HepG2 (cell line): ENCODE results near the gene SAMD4A. TPM values are rescaled to one million over a fixed set of nuclear protein-coding genes. Genes with fewer than 3 reads are reported as not detected.

Source experiments
- ATAC-seq: fragments of 200-7000 bp; cut with Tn5 transposase; 3 replicates; pipeline ENCODE4 v1.9.1; 2020; ENCODE audit warnings: mild to moderate bottlenecking, moderate library complexity
- BruUV-seq: library from RNA; stranded (reverse); fragments of 400-500 nt; replicated peaks from 2 replicates; lab custom pipeline; 2021; lab: Mats Ljungman, UMichigan
- CTCF ChIA-PET: fragments of 300-600 bp; formaldehyde crosslinking; extraction: SDS; loops from one replicate; lab custom pipeline; 2021; ENCODE audit warnings: low total read pairs, inconsistent platforms, low intra/inter-chr PET ratio; lab: Yijun Ruan, JAX
- POLR2A ChIA-PET: fragments of 350-600 bp; sonication (Branson Sonifier 250); formaldehyde crosslinking; loops from one replicate; lab custom pipeline; 2020; ENCODE audit warnings: antibody characterized with exemption, inconsistent platforms; lab: Yijun Ruan, JAX
- DNase-seq: peaks from one replicate; pipeline ENCODE4 v3.0.0-alpha.2; 2015; ENCODE audit warnings: low spot score
- FAIRE-seq: peaks from 3 replicates; lab custom pipeline; 2011; peaks lifted over from hg19 to GRCh38; lab: Jason Lieb, UNC
- H2AFZ ChIP-seq: one replicate; pipeline ENCODE4 v1.6.1; 2011; ENCODE audit warnings: low read length, inconsistent platforms
- H3K27ac ChIP-seq: fragments of 300-600 bp; 3 replicates; pipeline ENCODE4 v1.8.0; 2011; ENCODE audit warnings: mixed run types, mild to moderate bottlenecking, mixed read lengths, low read length, inconsistent platforms; ENCODE audit not compliant: insufficient read depth; ENCODE audit errors: extremely low read length
- H3K27me3 ChIP-seq, 2 experiments: fragments of 200-600 bp in 1 of 2; 2 replicates in 1 of 2; 3 replicates in 1 of 2; pipeline versions ENCODE4 v1.6.0 to v1.8.0; 2011; ENCODE audit warnings: low read length in 2 of 2, mild to moderate bottlenecking in 2 of 2, moderate library complexity in 2 of 2, inconsistent platforms in 1 of 2; ENCODE audit not compliant: insufficient read depth in 2 of 2, control insufficient read depth in 1 of 2
- H3K36me3 ChIP-seq, 2 experiments: fragments of 200-600 bp in 1 of 2; replicated peaks in 1 of 2; 2 replicates in 1 of 2; 3 replicates in 1 of 2; pipeline versions ENCODE4 v1.5.1 to v1.8.0; 2011; ENCODE audit warnings: low read length in 2 of 2, inconsistent platforms in 1 of 2; ENCODE audit not compliant: insufficient read depth in 2 of 2, control insufficient read depth in 1 of 2
- H3K4me1 ChIP-seq: 2 replicates; pipeline ENCODE4 v1.5.1; 2012; ENCODE audit warnings: low read length, inconsistent platforms; ENCODE audit not compliant: insufficient read depth
- H3K4me2 ChIP-seq: 2 replicates; pipeline ENCODE4 v1.6.0; 2011; ENCODE audit warnings: low read depth, low read length, inconsistent platforms
- H3K4me3 ChIP-seq, 3 experiments: fragments of 200-600 bp in 1 of 3; sonication (generic), shearing (Covaris generic) in 1 of 3; replicated peaks in 1 of 3; 2 replicates each; pipeline ENCODE4 v1.5.1; 2011 to 2016; ENCODE audit warnings: low read length in 3 of 3, inconsistent platforms in 2 of 3, low read depth in 2 of 3, mild to moderate bottlenecking in 2 of 3, control low read depth in 1 of 3, mixed read lengths in 1 of 3; ENCODE audit not compliant: insufficient read depth in 1 of 3
- H3K79me2 ChIP-seq: one replicate; pipeline ENCODE4 v1.6.1; 2011; ENCODE audit warnings: low read length, inconsistent platforms; ENCODE audit not compliant: insufficient read depth
- H3K9ac ChIP-seq: 2 replicates; pipeline ENCODE4 v1.6.0; 2011; ENCODE audit warnings: mild to moderate bottlenecking, low read depth, low read length, inconsistent platforms; ENCODE audit not compliant: insufficient read depth
- H3K9me3 ChIP-seq: 2 replicates; pipeline ENCODE4 v1.5.1; 2012; ENCODE audit warnings: mild to moderate bottlenecking, low read length
- H4K20me1 ChIP-seq: 2 replicates; pipeline ENCODE4 v1.6.0; 2011; ENCODE audit warnings: inconsistent platforms, mild to moderate bottlenecking, low read length, moderate library complexity; ENCODE audit not compliant: insufficient read depth
- ESRRA ChIP-seq: sonication (generic); formaldehyde crosslinking; IDR thresholded peaks from 2 replicates; pipeline ENCODE4 v1.5.1; 2020; ENCODE audit warnings: mild to moderate bottlenecking, low read depth, missing genetic modification reagents
- HDAC6 ChIP-seq: fragments of 200-600 bp; sonication (generic); IDR thresholded peaks from 2 replicates; pipeline ENCODE4 v1.7.0; 2017; ENCODE audit warnings: mild to moderate bottlenecking, antibody characterized with exemption, low read length, low read depth
- HNRNPUL1 ChIP-seq: fragments of 200-400 bp; formaldehyde crosslinking; IDR thresholded peaks from 2 replicates; pipeline ENCODE4 v1.6.1; 2017; ENCODE audit warnings: low read depth, mild to moderate bottlenecking, low read length, moderate library complexity
- ISL2 ChIP-seq: sonication (generic); formaldehyde crosslinking; IDR thresholded peaks from 2 replicates; pipeline ENCODE4 v1.5.0; 2020; ENCODE audit warnings: missing genetic modification reagents
- MIER2 ChIP-seq: IDR thresholded peaks from 2 replicates; pipeline ENCODE4 v1.6.1; 2016; ENCODE audit warnings: missing biosample characterization, missing genetic modification reagents
- NPAS2 ChIP-seq: sonication (generic); formaldehyde crosslinking; IDR thresholded peaks from 2 replicates; pipeline ENCODE4 v1.8.0; 2022; ENCODE audit warnings: mild to moderate bottlenecking, missing genetic modification reagents, borderline replicate concordance
- PCBP1 ChIP-seq: fragments of 200-400 bp; formaldehyde crosslinking; IDR thresholded peaks from 2 replicates; pipeline ENCODE4 v1.6.1; 2017; ENCODE audit warnings: mild to moderate bottlenecking, low read depth, low read length, borderline replicate concordance
- RBAK ChIP-seq: sonication (generic); formaldehyde crosslinking; IDR thresholded peaks from 2 replicates; pipeline ENCODE4 v1.5.1; 2020; ENCODE audit warnings: mild to moderate bottlenecking, missing genetic modification reagents
- RBFOX2 ChIP-seq: fragments of 200-400 bp; formaldehyde crosslinking; IDR thresholded peaks from 2 replicates; pipeline ENCODE4 v1.6.1; 2017; ENCODE audit warnings: low read depth, mild to moderate bottlenecking, low read length
- SMAD1 ChIP-seq: sonication (generic); formaldehyde crosslinking; IDR thresholded peaks from 2 replicates; pipeline ENCODE4 v1.4.0; 2020; ENCODE audit warnings: missing genetic modification reagents, low read depth, mild to moderate bottlenecking, borderline replicate concordance
- SP1 ChIP-seq, 2 experiments: fragments of 450-650 bp in 1 of 2; sonication (generic) in 1 of 2; formaldehyde crosslinking in 1 of 2; IDR thresholded peaks; 2 replicates each; pipeline versions ENCODE4 v1.4.0 to v1.6.1; 2016 to 2020; ENCODE audit warnings: missing genetic modification reagents in 1 of 2
- TAF15 ChIP-seq: fragments of 200-400 bp; formaldehyde crosslinking; IDR thresholded peaks from one replicate; pipeline ENCODE4 v1.6.1; 2018; ENCODE audit warnings: mild to moderate bottlenecking, low read depth, low read length; ENCODE audit not compliant: poor library complexity, severe bottlenecking
- ZNF713 ChIP-seq: sonication (generic); formaldehyde crosslinking; IDR thresholded peaks from 2 replicates; pipeline ENCODE4 v1.4.0; 2020; ENCODE audit warnings: mild to moderate bottlenecking, missing genetic modification reagents
- WGBS: methylation state at CpG from one replicate; pipeline ENCODE4 v1.1.6; 2017; ENCODE audit warnings: low lambda C conversion rate; 5-methylcytosine and 5-hydroxymethylcytosine counted together
- in situ Hi-C: cut with HindIII; loops from 2 replicates; pipeline ENCODE4 v1.10.0; 2017; ENCODE audit warnings: low pct_unique_long_range_greater_than_20kb; ENCODE audit not compliant: extremely low pct_ligation_motif_present
- intact Hi-C: fragments of 100-400 bp; cut with micrococcal nuclease; formaldehyde crosslinking; loops from one replicate; pipeline ENCODE4 v1.10.0; 2022; ENCODE audit not compliant: unreplicated experiment
- polyA plus RNA-seq, 8 experiments: library from polyadenylated mRNA; depleted of rRNA in 3 of 8; stranded (reverse) in 7 of 8; unstranded in 1 of 8; fragments of >200 nt; fragmentation: Illumina TruSeq in 4 of 8; extraction: Trizol in 4 of 8; gene quantifications; 2 replicates each; pipeline versions ENCODE4 v1.2.1 to v1.2.3, GENCODE V29; 2011 to 2016; ENCODE audit warnings: low read depth in 4 of 8, missing spikeins in 1 of 8, mixed read lengths in 1 of 8; ENCODE audit not compliant: insufficient read depth in 1 of 8
- total RNA-seq, 5 experiments: library from RNA; depleted of rRNA; stranded (reverse); fragments of >200 nt; fragmentation: Illumina TruSeq; extraction: Trizol; gene quantifications; 2 replicates each; pipeline ENCODE4 v1.2.3, GENCODE V29; 2016; ENCODE audit warnings: low read depth in 1 of 5
- TF ChIP-seq, protein P1 (sequence below), 2 experiments: fragments of 450-650 bp in 1 of 2; sonication (generic) in 1 of 2; formaldehyde crosslinking; IDR thresholded peaks; 2 replicates each; pipeline versions ENCODE4 v1.5.0 to v1.8.0; 2020 to 2022; ENCODE audit warnings: mild to moderate bottlenecking in 1 of 2, missing genetic modification reagents in 1 of 2
- TF ChIP-seq, protein P2 (sequence below): sonication (generic); formaldehyde crosslinking; IDR thresholded peaks from 2 replicates; pipeline ENCODE4 v1.4.0; 2020; ENCODE audit warnings: mild to moderate bottlenecking, missing genetic modification reagents

SAMD4A gene
- total and polyA plus RNA-seq, 2 of the 13 experiments (the other 11 are each of a cell fraction or from before 2014, with no cell fraction given): 11.8 to 13.0 TPM

DNA sequence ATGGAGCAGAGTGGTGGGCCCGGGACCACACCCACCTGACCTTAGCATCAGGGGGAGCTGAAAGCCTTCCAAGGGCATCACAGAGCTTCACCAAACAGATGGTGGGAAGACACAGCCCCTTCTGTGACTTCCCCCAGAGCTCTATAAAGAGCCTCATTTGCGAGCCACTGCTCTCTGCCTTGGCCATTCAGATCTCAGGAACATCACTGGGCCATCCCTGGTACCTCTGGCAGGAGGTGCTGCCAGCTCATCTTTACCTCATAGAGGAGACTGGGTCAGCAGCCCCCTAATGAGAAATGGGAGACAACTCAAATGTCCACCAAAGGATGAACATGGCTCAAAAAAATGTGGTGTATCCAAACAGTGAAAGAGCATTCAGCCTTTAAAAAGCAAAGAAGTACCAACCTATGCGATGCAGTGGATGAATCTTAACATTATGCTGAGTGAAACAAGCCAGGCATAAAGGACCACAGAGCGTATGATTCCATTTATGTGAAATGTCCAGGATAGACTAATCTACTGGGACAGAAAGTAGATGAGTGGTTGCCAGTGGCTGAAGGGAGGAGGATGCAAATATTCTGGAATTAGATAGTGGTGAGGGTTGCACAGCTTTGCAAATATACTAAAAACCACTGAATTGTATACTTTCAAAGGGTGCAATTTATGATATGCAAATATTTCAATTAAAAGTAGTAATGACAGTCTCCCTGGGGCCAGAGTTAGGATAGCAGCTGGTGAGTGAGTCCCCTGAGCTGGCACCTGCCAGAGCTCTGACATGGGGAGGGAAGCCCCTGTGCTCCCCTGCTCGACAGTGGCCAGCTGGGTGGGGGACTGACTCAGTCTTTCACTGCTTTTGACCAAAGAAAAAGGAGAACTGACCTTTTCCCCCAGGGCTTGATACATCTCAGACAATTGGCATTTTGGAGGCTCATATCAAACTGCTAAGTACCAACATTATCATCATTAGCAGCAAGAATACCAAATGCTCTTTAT, 219.1 kb downstream of the SAMD4A start:
- Histone ChIP-seq H3K27ac (no peak overlapping the region), H3K4me3 (no peak overlapping the region), H3K4me2 (no peak overlapping the region), H3K27me3 (no peaks in the 10 kb centered on the region), H3K9ac (no peak overlapping the region), H2AFZ (no peak overlapping the region), H3K36me3 (peaks cover 57 to 98% of the 10 kb centered on the region in 2 experiments), H4K20me1 (no peaks in the 10 kb centered on the region), H3K79me2 (no peaks in the 10 kb centered on the region), H3K9me3 (no peaks in the 10 kb centered on the region), H3K4me1 (peaks cover 17% of the 10 kb centered on the region; the same call in 1 of the 2 replicates)
- ATAC-seq (no peak), DNase-seq (no peak), FAIRE-seq (no peak)
- POLR2A ChIA-PET: no interaction called here
- in situ Hi-C loops: no loop called here
- no TSS peak for BruUV-seq
- intact Hi-C loops: no loop called here
- CTCF ChIA-PET: no interaction called here
- WGBS: 100% methylated on average over 3 of the region's 5 CpGs
- no peak for TF ChIP-seq HDAC6
- no peak for TF ChIP-seq NPAS2 (CRISPR knock-in tag)
- no peak for TF ChIP-seq ISL2 (CRISPR knock-in tag)
- TF ChIP-seq SMAD1 (CRISPR knock-in tag): no peak
- TF ChIP-seq, protein P1, sequence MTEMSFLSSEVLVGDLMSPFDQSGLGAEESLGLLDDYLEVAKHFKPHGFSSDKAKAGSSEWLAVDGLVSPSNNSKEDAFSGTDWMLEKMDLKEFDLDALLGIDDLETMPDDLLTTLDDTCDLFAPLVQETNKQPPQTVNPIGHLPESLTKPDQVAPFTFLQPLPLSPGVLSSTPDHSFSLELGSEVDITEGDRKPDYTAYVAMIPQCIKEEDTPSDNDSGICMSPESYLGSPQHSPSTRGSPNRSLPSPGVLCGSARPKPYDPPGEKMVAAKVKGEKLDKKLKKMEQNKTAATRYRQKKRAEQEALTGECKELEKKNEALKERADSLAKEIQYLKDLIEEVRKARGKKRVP (CRISPR knock-in tag; IDR thresholded peaks at IDR 0.05): no peak
- TF ChIP-seq TAF15: no peak
- TF ChIP-seq ZNF713 (CRISPR knock-in tag): no peak
- TF ChIP-seq HNRNPUL1: no peak
- TF ChIP-seq MIER2 (CRISPR knock-in tag): no peak
- no peak for TF ChIP-seq RBFOX2
- TF ChIP-seq, protein P2, sequence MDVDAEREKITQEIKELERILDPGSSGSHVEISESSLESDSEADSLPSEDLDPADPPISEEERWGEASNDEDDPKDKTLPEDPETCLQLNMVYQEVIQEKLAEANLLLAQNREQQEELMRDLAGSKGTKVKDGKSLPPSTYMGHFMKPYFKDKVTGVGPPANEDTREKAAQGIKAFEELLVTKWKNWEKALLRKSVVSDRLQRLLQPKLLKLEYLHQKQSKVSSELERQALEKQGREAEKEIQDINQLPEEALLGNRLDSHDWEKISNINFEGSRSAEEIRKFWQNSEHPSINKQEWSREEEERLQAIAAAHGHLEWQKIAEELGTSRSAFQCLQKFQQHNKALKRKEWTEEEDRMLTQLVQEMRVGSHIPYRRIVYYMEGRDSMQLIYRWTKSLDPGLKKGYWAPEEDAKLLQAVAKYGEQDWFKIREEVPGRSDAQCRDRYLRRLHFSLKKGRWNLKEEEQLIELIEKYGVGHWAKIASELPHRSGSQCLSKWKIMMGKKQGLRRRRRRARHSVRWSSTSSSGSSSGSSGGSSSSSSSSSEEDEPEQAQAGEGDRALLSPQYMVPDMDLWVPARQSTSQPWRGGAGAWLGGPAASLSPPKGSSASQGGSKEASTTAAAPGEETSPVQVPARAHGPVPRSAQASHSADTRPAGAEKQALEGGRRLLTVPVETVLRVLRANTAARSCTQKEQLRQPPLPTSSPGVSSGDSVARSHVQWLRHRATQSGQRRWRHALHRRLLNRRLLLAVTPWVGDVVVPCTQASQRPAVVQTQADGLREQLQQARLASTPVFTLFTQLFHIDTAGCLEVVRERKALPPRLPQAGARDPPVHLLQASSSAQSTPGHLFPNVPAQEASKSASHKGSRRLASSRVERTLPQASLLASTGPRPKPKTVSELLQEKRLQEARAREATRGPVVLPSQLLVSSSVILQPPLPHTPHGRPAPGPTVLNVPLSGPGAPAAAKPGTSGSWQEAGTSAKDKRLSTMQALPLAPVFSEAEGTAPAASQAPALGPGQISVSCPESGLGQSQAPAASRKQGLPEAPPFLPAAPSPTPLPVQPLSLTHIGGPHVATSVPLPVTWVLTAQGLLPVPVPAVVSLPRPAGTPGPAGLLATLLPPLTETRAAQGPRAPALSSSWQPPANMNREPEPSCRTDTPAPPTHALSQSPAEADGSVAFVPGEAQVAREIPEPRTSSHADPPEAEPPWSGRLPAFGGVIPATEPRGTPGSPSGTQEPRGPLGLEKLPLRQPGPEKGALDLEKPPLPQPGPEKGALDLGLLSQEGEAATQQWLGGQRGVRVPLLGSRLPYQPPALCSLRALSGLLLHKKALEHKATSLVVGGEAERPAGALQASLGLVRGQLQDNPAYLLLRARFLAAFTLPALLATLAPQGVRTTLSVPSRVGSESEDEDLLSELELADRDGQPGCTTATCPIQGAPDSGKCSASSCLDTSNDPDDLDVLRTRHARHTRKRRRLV (CRISPR knock-in tag): no peak
- no peak for TF ChIP-seq PCBP1
- TF ChIP-seq RBAK: no peak
- no peak for TF ChIP-seq SP1 (IDR thresholded peaks at IDR 0.05)
- no peak for TF ChIP-seq SP1 (CRISPR knock-in tag; IDR thresholded peaks at IDR 0.05)
- TF ChIP-seq ESRRA (CRISPR knock-in tag): no peak
